GM23248 (cell line): ENCODE results near the gene LPA.

Source experiments
- EZH2 ChIP-seq: fragments of 200-600 bp; sonication (generic); IDR thresholded peaks from 2 replicates; pipeline ENCODE4 v1.6.1; 2018; ENCODE audit warnings: antibody characterized with exemption, mild to moderate bottlenecking; ENCODE audit not compliant: insufficient read depth, poor library complexity, severe bottlenecking
- EZH2phosphoT487 ChIP-seq: fragments of 200-600 bp; sonication (generic); IDR thresholded peaks from 2 replicates; pipeline ENCODE4 v1.6.1; 2018; ENCODE audit warnings: antibody characterized with exemption, moderate library complexity, mild to moderate bottlenecking, low read depth; ENCODE audit not compliant: insufficient read depth

- TF ChIP-seq EZH2 (no peak), EZH2phosphoT487 (no peak)
Observed at GRCh38 chr6:160697826-160698225, 33.8 kb upstream of the LPA start.
